HCT116 (cell line): ENCODE results near the gene WDR62. TPM values are rescaled to one million over a fixed set of nuclear protein-coding genes. Genes with fewer than 3 reads are reported as not detected.
A peak's percentile ranks its signal among the peaks of the same experiment; 100 is the strongest.

ENCODE experiments used
- ATAC-seq: fragments of 200-7000 bp; cut with Tn5 transposase; 2 replicates; pipeline ENCODE4 v1.9.1; 2020; ENCODE audit warnings: mild to moderate bottlenecking, moderate library complexity
- BruUV-seq: library from RNA; stranded (reverse); fragments of 400-500 nt; replicated peaks from 2 replicates; lab custom pipeline; 2021; lab: Mats Ljungman, UMichigan
- CTCF ChIA-PET: fragments of 300-600 bp; sonication (Branson Sonifier 250); formaldehyde crosslinking; loops from one replicate; lab custom pipeline; 2021; ENCODE audit warnings: antibody characterized with exemption; lab: Charles Lee
- POLR2A ChIA-PET: fragments of 300-600, 350-600 bp; sonication (Branson Sonifier 250); formaldehyde crosslinking; loops from one replicate; lab custom pipeline; 2021; ENCODE audit warnings: antibody characterized with exemption; lab: Charles Lee
- RAD21 ChIA-PET, 2 experiments: fragments of 300-600 bp; sonication (Branson Sonifier 250); formaldehyde crosslinking; loops; one replicate each; lab custom pipeline; 2023; ENCODE audit warnings: low total read pairs in 2 of 2; ENCODE audit not compliant: uncharacterized antibody in 2 of 2, unreplicated experiment in 2 of 2, low non-redundant PET in 1 of 2; lab: Charles Lee
- DNase-seq: peaks from one replicate; pipeline ENCODE4 v3.0.0-alpha.2; 2010; ENCODE audit warnings: low read depth, low spot score
- H2AFZ ChIP-seq: fragments of 200-600 bp; shearing (Covaris generic), sonication (generic); 2 replicates; pipeline ENCODE4 v1.6.1; 2017; ENCODE audit warnings: low read depth, mixed run types, mixed read lengths, antibody characterized with exemption, low read length; ENCODE audit not compliant: poor library complexity, severe bottlenecking
- H3K27ac ChIP-seq: 2 replicates; pipeline ENCODE4 v1.5.1; 2012; ENCODE audit warnings: low read depth, low read length
- H3K27me3 ChIP-seq: fragments of 200-600 bp; sonication (generic); 2 replicates; pipeline ENCODE4 v1.6.1; 2016; ENCODE audit warnings: mixed run types, low read length, mixed read lengths; ENCODE audit not compliant: insufficient read depth
- H3K36me3 ChIP-seq, 2 experiments: fragments of 200-500 bp in 1 of 2; fragments of 200-600 bp in 1 of 2; sonication (Bioruptor generic) in 1 of 2; sonication (generic) in 1 of 2; 2 replicates each; pipeline versions ENCODE4 v1.5.1 to v1.6.1; 2014 to 2016; ENCODE audit warnings: low read length in 2 of 2, inconsistent platforms in 1 of 2, mixed read lengths in 1 of 2, mixed run types in 1 of 2; ENCODE audit not compliant: insufficient read depth in 2 of 2, control insufficient read depth in 1 of 2
- H3K4me1 ChIP-seq, 2 experiments: fragments of 200-600 bp in 1 of 2; sonication (generic) in 1 of 2; 2 replicates each; pipeline versions ENCODE4 v1.5.1 to v1.6.1; 2012 to 2017; ENCODE audit warnings: low read length in 2 of 2, inconsistent platforms in 1 of 2, mild to moderate bottlenecking in 1 of 2, mixed read lengths in 1 of 2, mixed run types in 1 of 2, moderate library complexity in 1 of 2; ENCODE audit not compliant: insufficient read depth in 2 of 2, control insufficient read depth in 1 of 2
- H3K4me2 ChIP-seq: fragments of 200-600 bp; sonication (generic); 2 replicates; pipeline ENCODE4 v1.6.1; 2017; ENCODE audit warnings: mixed run types, low read length, mixed read lengths
- H3K4me3 ChIP-seq, 2 experiments: fragments of 200-600 bp in 1 of 2; sonication (generic) in 1 of 2; replicated peaks in 1 of 2; 2 replicates each; pipeline ENCODE4 v1.5.1; 2011 to 2016; ENCODE audit warnings: low read length in 2 of 2, control low read depth in 1 of 2, low read depth in 1 of 2, mild to moderate bottlenecking in 1 of 2, mixed read lengths in 1 of 2, mixed run types in 1 of 2
- H3K79me2 ChIP-seq: fragments of 200-600 bp; sonication (generic); 2 replicates; pipeline ENCODE4 v1.6.1; 2017; ENCODE audit warnings: mild to moderate bottlenecking, mixed run types, low read length, moderate library complexity, mixed read lengths; ENCODE audit not compliant: insufficient read depth
- H3K9ac ChIP-seq: fragments of 200-600 bp; sonication (generic); 2 replicates; pipeline ENCODE4 v1.6.1; 2016; ENCODE audit warnings: low read length, mixed read lengths
- H3K9me2 ChIP-seq: fragments of 200-600 bp; sonication (generic), shearing (Covaris generic); 2 replicates; pipeline ENCODE4 v1.6.1; 2017; ENCODE audit warnings: mixed run types, mild to moderate bottlenecking, moderate library complexity; ENCODE audit not compliant: insufficient read depth
- H3K9me3 ChIP-seq, 2 experiments: fragments of 200-500 bp in 1 of 2; fragments of 200-600 bp in 1 of 2; sonication (Bioruptor generic) in 1 of 2; sonication (generic) in 1 of 2; 2 replicates each; pipeline ENCODE4 v1.6.1; 2014 to 2017; ENCODE audit warnings: low read length in 2 of 2, mixed read lengths in 2 of 2, inconsistent platforms in 1 of 2, low read depth in 1 of 2, mild to moderate bottlenecking in 1 of 2, mixed run types in 1 of 2, moderate library complexity in 1 of 2; ENCODE audit not compliant: control insufficient read depth in 1 of 2, insufficient read depth in 1 of 2
- H4K20me1 ChIP-seq: fragments of 200-600 bp; sonication (generic), shearing (Covaris generic); 2 replicates; pipeline ENCODE4 v1.6.1; 2017; ENCODE audit warnings: mixed run types, mild to moderate bottlenecking, moderate library complexity; ENCODE audit not compliant: insufficient read depth
- CBX3 ChIP-seq: IDR thresholded peaks from 2 replicates; pipeline ENCODE4 v1.6.1; 2012; ENCODE audit warnings: low read depth
- CTCF ChIP-seq, 3 experiments: fragments of 200-600 bp in 1 of 3; sonication (generic) in 1 of 3; IDR thresholded peaks in 2 of 3; conservative IDR thresholded peaks in 1 of 3; 2 replicates each; pipeline ENCODE4 v1.5.1; 2012 to 2017; ENCODE audit warnings: low read depth in 2 of 3, low read length in 2 of 3, antibody characterized with exemption in 1 of 3, borderline replicate concordance in 1 of 3, control low read depth in 1 of 3, mild to moderate bottlenecking in 1 of 3, mixed read lengths in 1 of 3, mixed run types in 1 of 3, moderate library complexity in 1 of 3; ENCODE audit not compliant: insufficient read depth in 1 of 3
- EGR1 ChIP-seq: IDR thresholded peaks from 2 replicates; pipeline ENCODE4 v1.6.1; 2012; ENCODE audit warnings: low read depth
- EZH2 ChIP-seq: fragments of 200-600 bp; sonication (generic); IDR thresholded peaks from 2 replicates; pipeline ENCODE4 v1.6.1; 2017; ENCODE audit warnings: antibody characterized with exemption, mixed run types
- EZH2phosphoT487 ChIP-seq: fragments of 200-600 bp; IDR thresholded peaks from 2 replicates; pipeline ENCODE4 v1.6.1; 2018; ENCODE audit warnings: antibody characterized with exemption, borderline replicate concordance
- FOSL1 ChIP-seq: IDR thresholded peaks from 2 replicates; pipeline ENCODE4 v1.6.1; 2012; ENCODE audit warnings: low read depth
- JUND ChIP-seq: IDR thresholded peaks from 2 replicates; pipeline ENCODE4 v1.6.1; 2012
- MAX ChIP-seq: IDR thresholded peaks from 2 replicates; pipeline ENCODE4 v1.6.1; 2012
- POLR2AphosphoS5 ChIP-seq: IDR thresholded peaks from 2 replicates; pipeline ENCODE4 v1.6.1; 2011; ENCODE audit warnings: mild to moderate bottlenecking, low read depth, low read length, moderate library complexity
- SIN3A ChIP-seq: IDR thresholded peaks from 2 replicates; pipeline ENCODE4 v1.6.1; 2012; ENCODE audit warnings: low read depth
- SP1 ChIP-seq: IDR thresholded peaks from 2 replicates; pipeline ENCODE4 v1.6.1; 2012; ENCODE audit warnings: low read depth
- SRF ChIP-seq: IDR thresholded peaks from 2 replicates; pipeline ENCODE4 v1.6.1; 2012; ENCODE audit warnings: low read depth
- TCF7L2 ChIP-seq: IDR thresholded peaks from 2 replicates; pipeline ENCODE4 v1.7.0; 2011; ENCODE audit warnings: borderline replicate concordance, inconsistent platforms; ENCODE audit not compliant: insufficient read depth, insufficient read length; ENCODE audit errors: extremely low read depth
- YY1 ChIP-seq: IDR thresholded peaks from 2 replicates; pipeline ENCODE4 v1.6.1; 2011; ENCODE audit warnings: low read length, low read depth, moderate library complexity, mild to moderate bottlenecking; ENCODE audit not compliant: insufficient replicate concordance; ENCODE audit errors: extremely low read depth
- ZNF274 ChIP-seq: fragments of 200-500 bp; sonication (Bioruptor generic); IDR thresholded peaks from 2 replicates; pipeline ENCODE4 v1.6.1; 2014; ENCODE audit warnings: mild to moderate bottlenecking, low read depth, low read length, inconsistent platforms
- intact Hi-C: fragments of 100-400 bp; cut with micrococcal nuclease; formaldehyde crosslinking; loops from 2 replicates; pipeline ENCODE4 v1.10.0; 2022
- total RNA-seq: library from RNA; stranded (reverse); gene quantifications from one replicate; pipeline ENCODE4 v1.2.1, GENCODE V29; 2021; ENCODE audit not compliant: unreplicated experiment

The WDR62 gene
- total RNA-seq, 1 experiment from 2014 or later: 17.0 TPM

GRCh38 chr19:36141039-36141927 is 86.6 kb downstream of the WDR62 start (continued):
- TF ChIP-seq CTCF (IDR thresholded peaks at IDR 0.05 in 2 of 3, conservative IDR thresholded peaks at IDR 0.05 in 1 of 3; ENCODE audit: borderline replicate concordance in 1 of 3, insufficient read depth in 1 of 3, low read depth in 2 of 3, low read length in 2 of 3) (no peak), SP1 (peak; percentile 36; the same call in 1 of the 2 replicates), MAX (peak; percentile 46; the same call in 1 of the 2 replicates)

- H3K9me3 ChIP-seq: no peaks in the 10 kb centered on the region
- H3K4me1 ChIP-seq: peaks cover 30 to 37% of the 10 kb centered on the region in 2 experiments
- ChIA-PET CTCF (no interaction called here), RAD21 (no interaction called here), POLR2A (no interaction called here)
- ATAC-seq: no peak
- H4K20me1 ChIP-seq: peaks cover 6% of the 10 kb centered on the region; the same call in 1 of the 2 replicates
- H3K9ac ChIP-seq: peak overlapping the region; percentile 99
- peak overlapping the region; percentile 71 to 94; a peak in 3 of 4 replicates for H3K4me3 ChIP-seq
- DNase-seq: no peak
- H3K27me3 ChIP-seq: no peaks in the 10 kb centered on the region
- no peak for TF ChIP-seq EZH2
- no peak for TF ChIP-seq YY1
- no peak for TF ChIP-seq TCF7L2
- TF ChIP-seq FOSL1: no peak
- no peak for TF ChIP-seq EZH2phosphoT487
- TF ChIP-seq SP1: no peak
- TF ChIP-seq MAX: no peak
- no peak for TF ChIP-seq SRF
- no peak for TF ChIP-seq CBX3
- TF ChIP-seq SIN3A: no peak
- no peak for TF ChIP-seq POLR2AphosphoS5
- no peak for TF ChIP-seq ZNF274
- no peak for TF ChIP-seq EGR1
- TF ChIP-seq JUND: no peak
- H3K27ac ChIP-seq: peak overlapping the region; percentile 66; the same call in 1 of the 2 replicates
- intact Hi-C loops: no loop called here
- H3K36me3 ChIP-seq: peaks cover 36 to 38% of the 10 kb centered on the region in 2 experiments
- H2AFZ ChIP-seq: no peak overlapping the region
- H3K4me2 ChIP-seq: peak overlapping the region; percentile 96
- H3K79me2 ChIP-seq: peaks cover 47% of the 10 kb centered on the region
- no TSS peak for BruUV-seq
- no peaks in the 10 kb centered on the region for H3K9me2 ChIP-seq
Measured at GRCh38 chr19:36142046-36142445, 87.3 kb downstream of the WDR62 start.
